ENCODE data around the gene OXSM.

The OXSM gene

DNA sequence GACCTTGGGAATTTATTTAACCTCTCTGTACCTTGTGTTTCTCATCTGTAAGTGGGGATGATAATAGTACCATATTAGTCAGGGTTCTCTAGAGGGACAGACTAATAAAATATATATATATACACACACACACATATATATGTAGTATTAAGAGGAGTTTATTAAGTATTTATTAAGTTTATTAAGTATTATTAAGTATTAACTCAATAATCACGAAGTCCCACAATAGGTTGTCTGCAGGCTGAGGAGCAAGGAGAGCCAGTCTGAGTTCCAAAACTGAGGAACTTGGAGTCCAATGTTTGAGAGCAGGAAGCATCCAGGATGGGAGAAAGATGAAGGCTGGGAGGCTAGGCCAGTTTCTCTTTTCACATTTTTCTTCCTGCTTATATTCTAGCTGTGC is 14.8 kb downstream of the OXSM start:
- no peak for DNase-seq (ENCODE audit: low read depth in 3 of 3)

DNA sequence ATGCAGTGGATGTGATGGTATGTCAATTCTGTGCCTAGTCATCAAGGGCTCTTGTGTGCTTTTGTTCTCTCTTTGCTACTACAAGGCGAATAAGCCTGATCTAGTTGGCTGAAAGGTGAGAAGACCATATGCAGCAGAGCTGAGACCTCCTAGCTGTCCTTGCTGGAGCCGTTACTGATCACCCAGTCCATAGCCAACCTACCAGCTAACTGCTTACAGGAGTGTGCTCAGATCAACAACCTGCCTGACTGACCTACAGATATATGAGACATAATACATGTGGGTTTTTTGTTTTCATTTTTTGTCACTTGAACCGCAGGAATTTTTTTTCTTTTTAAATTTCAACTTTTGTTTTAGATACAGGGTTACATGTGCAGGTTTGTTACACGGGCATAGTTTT is 22.8 kb downstream of the OXSM start:
- DNase-seq (ENCODE audit: low read depth in 3 of 3), result no peak

DNA sequence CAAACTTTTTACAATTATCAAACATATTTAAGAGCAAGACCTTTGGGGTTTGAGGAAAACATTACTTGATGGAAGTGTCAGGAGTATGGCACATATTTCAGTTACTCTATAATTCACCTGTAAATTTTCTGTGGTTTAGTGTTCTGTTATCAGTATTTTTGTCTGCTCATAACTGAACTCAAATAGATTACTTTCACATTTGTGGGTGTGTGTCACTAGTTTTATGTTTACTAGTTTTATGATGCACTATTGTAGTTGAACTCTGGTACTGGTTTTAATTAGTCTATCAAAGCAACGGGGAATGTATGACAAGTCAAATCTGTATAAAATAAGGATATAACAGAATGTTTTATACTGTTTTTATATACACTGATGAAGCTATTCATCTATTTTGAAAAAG is 27.2 kb downstream of the OXSM start:
- no peak for DNase-seq (ENCODE audit: low read depth in 3 of 3)

DNA sequence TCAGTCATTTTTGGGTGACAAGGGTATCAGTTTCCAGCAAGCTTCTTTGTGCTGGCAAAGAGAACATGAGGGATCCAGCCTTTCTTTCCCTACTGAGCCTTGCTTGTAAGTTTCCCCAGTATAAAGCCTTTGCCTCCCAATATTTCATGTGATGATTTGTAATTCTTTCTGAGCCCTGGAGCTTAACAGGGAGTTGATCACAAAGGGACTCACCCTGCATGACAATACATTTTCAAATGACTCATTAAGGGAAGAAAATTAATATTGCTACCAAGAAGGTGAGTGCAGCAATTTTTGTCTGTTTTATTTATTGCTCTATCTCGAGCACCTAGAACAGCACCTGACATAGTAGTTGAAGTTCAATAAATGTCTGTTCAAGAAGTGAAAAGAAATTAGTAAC is 27.7 kb downstream of the OXSM start:
- no peak for DNase-seq (ENCODE audit: low read depth in 3 of 3)

DNA sequence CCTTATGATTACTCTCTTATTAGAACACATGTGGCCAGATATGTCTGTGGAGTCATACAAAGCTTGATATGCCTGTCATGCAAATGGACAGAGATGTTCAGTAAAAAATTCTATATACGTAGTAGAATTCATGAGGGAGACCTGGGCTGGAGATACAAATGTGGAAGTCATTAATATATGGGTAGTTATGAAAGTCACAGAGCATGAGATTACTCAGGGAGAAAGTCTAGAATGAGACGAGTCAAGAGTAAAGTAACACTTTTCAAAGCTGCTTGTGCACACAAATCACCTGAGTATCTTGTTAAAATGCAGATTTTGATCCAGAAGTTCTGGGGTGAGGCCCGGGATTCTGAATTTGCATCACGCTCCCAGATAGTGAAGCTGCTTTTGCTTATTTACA is 28.4 kb downstream of the OXSM start:
- DNase-seq (ENCODE audit: low read depth in 3 of 3), result no peak

DNA sequence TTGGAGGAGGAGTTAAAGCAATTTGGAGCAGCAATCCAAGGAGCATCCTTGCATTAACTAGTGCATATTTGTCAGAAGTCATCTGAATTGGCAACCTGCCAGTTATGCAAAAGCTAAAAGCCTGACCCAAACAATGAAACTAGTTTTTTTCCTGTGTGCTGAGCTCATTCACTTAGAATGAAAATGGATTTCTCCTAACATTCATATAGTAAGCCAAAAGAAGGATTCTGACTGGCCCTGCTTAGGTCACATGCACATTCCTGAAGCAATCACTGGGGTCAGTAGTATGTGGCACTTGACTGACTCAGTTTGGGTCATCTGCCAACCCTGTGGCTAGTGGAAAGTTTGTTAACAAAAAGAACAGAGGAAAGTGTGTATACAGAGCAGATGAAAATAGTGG is 30.5 kb downstream of the OXSM start:
- DNase-seq (ENCODE audit: low read depth in 3 of 3), result no peak

DNA sequence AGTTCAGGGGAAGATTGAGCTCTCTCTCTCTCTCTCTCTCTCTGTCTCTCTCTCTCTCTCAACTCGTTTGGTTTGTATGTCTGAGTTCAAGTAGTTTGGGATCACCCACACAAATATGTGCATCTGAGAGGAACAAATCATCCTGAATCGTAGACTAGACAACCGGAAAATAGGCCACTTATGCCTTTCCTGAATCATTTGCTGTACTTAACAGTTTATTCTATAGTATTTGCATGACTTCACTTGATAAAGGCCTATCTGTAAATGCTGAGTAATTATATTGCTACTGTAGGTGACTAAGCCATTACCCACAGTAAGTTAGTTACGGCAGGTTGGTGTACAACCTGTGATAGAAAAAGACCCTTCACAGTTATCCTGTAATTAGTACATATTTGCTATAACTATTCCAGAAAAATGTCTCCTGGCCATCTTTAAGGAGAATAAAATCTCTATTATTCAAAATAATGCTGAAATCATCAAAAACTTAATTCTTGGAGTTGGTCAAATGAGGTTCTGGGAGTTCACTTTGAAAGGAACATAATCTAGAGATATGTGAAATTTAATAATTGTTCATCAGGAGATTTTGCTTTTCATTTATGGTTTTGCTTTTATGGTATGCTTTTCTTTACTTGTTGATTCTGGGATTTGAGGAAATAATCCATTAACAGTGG is 31.1 kb downstream of the OXSM start:
- no peak for DNase-seq (ENCODE audit: low read depth in 3 of 3)

DNA sequence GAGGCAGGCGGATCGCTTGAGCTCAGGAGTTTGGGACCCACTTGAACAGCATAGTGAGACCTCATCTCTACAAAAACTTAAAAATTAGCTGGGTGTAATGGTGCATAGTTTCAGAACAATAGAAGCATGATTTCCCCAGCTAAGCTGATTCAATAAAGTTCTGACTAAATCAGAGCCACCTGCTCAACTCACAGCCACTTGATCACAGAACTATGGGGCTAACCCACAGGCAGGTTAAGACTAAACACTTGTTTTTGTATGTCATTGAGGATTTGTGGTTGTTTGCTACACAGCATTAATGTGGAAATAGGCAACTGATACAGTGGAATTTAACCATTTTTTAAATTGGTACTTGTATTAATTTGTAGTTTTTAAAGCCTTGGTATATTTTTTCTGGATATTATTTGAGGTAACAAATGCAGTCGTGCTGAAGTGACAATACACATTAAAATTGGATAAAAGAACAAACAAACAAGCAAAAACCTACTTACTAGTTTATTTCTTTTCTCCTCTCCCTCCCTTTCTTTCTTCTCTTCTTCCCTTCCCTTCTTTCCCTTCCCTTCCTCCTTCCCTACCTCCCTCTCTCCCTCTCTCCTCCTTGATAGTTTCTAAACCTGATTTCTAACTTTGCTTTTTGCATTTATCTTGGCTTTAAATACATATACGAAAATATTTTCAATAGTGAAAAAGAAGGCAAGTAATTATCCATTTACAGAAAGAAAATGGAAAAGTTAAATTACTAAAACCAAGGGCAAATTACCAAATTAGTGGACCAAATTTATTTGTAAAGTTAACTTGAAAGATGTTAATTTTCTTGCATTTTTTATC is 32.1 kb downstream of the OXSM start:
- DNase-seq (ENCODE audit: low read depth in 3 of 3), result no peak

DNA sequence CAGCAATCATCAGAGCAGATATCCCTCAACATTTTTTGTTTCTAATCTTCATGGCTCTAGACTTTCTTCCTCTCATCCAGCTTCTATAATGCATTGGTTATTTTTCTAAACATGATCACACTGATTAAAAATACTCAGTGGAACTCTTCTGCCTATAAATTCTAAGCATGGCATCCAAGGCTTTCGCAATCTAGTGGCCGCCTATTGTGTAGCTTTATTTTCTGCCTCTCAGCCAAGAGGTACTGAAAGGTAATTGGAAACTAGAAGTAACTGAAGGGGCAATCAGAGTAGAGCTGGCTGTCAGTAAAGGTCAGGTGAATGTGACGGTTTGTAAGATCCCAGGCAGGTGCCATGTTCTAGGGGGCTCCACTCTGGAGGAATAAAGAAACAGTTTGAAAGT is 33.4 kb downstream of the OXSM start:
- DNase-seq (ENCODE audit: low read depth in 3 of 3), result no peak

DNA sequence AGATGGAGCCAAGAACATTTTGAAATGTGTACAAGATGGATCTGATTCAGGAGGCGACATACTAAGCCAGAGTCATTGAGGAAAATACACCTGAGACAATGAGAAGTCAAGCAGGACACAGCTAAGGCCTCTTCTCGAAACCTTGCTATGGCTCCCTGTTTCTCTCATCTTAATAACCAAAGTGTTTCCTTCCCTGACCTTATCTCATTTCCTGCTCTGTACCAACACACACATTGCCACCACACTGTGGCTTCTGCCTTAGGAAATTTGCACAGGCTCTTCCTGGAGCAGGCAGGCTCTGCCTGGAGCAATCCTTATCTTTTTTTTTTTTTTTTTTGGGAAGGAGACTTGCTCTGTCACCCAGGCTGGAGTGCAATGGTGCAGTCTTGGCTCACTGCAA is 36.6 kb downstream of the OXSM start:
- no peak for DNase-seq (ENCODE audit: low read depth in 3 of 3)

DNA sequence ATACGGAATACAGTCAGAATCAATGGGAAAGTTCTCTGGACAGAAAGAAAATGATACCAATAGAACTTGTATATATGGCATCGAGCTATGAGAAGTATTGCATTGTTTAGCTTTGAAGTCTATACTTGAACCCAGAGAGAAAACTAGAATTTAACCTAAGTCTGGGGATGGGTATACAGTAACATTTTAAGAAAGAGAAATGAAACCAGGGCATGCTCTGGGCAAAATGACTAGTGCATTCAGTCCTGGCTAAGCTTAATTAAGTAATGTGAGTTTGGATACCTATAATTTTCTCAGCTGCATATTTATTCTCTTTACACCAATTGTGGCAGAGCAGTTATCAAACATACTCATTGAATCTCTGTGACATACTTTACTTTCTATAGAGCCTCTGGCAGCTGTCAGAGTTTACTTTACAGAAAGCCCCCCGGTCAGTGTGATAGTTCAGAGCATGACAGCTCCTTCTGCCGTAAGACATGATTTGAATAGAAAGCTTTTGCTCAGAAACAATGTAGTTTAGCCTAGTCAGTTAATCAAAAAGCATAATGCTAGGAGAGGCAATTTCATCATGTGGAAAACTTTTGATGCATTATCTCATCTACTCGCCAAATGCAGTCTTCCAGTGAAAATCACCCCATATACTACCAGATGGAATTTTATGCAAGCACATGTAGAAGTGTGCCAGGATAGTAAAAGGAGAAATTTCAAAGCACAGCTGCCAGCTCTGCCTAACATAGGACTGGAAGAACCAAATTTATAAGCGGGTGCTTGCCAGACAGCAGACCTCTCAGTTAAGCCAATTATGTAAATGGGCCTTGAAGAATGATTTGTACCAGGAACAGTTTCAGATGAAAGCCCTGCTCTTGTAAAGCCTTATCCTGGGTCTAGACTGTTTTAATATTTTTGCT is 40.7 kb downstream of the OXSM start:
- no peak for DNase-seq (ENCODE audit: low read depth in 3 of 3)

DNA sequence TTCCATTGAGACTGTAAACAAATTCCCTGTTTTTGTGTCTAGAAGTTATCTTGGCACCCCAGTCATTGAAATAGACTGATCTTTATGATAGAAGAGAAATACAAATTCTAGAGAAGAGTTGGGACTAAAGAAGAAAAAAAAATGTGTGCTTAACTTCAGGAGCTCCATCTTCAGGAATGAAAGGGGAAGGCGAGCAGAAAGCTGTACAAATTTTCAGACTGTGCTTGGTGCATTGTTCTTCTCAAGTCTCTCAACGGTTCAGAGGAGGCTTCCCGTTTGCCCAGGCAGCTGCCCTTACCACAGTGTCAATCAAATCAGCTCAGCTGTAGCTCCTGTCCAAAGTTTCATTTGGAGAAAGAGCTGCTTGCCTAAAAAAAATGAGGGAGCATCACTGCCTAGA is 41.7 kb downstream of the OXSM start:
- DNase-seq (ENCODE audit: low read depth in 3 of 3), result no peak

DNA sequence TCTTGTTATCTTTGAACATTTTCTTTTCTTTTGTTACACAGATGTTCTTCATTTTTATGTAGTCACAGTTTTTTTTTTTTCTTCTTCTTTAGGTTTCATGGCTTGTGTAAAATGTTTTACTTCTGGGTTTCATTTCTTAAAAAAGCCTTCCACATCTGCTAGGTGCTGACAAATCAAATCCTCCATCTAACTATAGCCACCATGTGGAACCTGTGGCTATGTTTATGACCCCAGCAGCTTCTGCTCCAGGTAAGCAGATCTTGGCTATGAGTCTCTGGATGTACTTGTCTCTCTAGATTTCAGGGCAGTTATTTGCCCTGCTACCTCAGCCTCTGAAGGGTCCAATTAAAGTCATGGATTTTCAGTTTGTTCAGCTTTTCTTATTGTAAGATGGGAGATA is 44.5 kb downstream of the OXSM start:
- DNase-seq (ENCODE audit: low read depth in 3 of 3), result no peak

DNA sequence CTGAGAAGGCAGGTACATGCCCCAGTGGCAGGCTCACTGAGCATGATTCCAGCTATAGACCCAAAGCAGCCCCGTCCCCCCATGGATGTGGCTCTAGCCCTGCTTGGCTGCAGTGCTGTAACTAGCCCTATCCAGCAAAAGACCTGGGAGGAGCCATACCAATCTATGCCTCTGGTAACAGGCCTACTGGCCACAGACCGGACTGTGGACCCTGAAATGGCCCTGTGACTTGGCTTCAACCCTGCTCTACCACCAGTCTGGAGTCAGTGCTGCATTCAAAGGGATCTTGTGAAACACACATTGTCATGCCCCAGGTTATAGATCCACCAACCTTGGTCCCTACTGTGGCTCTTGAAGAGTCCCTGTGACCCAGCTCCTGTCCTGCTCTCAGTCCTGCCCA is 46.7 kb downstream of the OXSM start:
- no peak for DNase-seq (ENCODE audit: low read depth in 3 of 3)

DNA sequence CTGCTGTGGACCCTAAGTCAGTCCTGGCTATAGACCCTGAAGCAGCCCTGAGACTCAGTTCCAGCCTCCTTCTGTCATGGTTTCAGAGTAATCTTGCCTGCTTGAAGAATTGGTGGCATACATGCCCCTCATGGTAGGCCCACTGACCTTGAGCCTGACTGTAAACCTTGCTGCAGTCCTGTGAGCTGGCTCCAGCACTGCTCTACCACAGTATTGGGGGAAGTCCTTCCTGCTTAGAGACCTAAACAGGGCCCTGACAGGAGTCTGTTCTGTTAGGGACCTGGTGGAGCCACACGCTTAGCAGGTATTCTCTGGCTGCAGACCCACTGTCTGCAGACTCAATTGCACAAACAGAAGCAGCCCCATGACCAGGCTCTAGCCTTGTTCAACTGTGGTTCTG is 47.1 kb downstream of the OXSM start:
- no peak for DNase-seq (ENCODE audit: low read depth in 3 of 3)

DNA sequence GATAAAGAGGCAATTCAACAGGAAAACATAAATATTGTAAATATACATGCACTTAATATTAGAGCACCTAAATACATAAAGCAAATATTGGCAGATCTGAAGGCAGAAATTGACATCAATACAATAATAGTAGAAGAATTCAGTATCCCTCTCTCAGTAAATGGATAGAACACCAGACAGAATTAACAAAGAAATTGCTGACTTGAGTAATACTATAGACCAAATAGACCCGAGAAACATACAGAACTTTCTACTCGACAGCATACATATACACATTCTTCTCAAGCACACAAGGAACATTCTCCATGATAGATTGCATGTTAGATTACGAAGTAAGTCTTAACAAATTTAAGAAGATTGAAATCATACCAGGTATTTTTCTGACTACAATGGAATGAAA is 50.2 kb downstream of the OXSM start:
- DNase-seq (ENCODE audit: low read depth in 3 of 3), result no peak

DNA sequence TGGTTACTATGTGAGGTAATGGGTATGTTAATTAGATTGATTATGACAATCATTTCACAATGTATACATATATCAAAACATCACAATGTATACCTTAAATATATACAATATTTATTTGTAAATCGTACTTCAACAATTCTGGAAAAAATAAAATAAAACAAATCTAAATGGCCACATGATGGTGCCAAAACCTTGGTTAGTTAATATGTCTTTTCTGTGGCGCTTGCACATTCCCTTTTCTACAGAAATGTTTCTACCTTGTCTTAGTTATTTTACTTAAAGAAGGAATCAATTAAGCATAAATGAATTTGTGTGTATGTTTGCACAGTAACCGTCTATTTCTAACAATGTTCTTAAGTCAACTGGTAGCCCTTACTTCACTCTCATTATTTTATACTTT is 53.4 kb downstream of the OXSM start:
- DNase-seq (ENCODE audit: low read depth in 3 of 3), result no peak

Measured in stimulated activated CD4-positive, alpha-beta T cell treated with anti-CD3 and anti-CD28 coated beads, TNF-alpha, amount 100 ng/mL, for 4 hours (primary cell).